ENCODE measurements around the gene ZNF14.

DNA sequence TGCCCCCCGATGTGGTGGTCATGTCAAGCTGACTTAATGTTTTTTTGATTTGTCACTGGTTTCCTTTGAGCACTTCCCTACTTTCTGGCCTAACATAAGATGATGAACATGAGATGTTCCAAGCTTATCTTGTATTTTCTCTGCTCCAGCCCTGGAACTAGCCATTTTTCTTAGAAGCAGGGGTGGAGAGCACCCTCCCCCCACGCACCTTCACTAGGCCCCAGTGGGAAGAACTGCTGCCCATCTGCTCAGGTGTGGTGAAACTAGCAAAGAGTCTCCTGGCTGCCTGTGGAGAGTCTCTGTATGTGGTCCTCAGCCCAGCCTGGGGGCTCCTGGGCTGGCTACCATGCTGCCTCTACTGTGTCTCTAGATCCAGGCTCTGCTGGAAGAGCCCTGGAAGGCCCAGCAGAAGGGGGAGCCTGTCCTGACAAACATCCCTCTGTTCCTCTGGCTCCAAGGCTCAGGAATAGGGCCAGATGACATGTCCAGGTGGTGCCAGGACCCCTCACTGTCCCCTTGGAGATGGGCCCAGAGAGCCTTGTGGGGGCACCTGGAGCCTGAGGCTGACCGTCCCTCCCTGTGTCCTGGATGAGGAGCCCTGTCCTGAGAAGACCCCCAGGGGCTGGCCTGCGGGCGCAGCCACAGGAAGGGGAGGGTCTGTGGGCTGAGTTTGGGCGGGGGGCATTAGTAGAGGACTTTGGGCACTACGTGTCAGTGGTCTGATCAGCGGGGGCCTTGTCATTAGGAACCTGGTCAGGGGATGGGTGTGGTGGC is 4.8 kb upstream of the ZNF14 start:
- no peak for TF ChIP-seq FOXK2 (IDR thresholded peaks at IDR 0.05)
- TF ChIP-seq, protein P1, sequence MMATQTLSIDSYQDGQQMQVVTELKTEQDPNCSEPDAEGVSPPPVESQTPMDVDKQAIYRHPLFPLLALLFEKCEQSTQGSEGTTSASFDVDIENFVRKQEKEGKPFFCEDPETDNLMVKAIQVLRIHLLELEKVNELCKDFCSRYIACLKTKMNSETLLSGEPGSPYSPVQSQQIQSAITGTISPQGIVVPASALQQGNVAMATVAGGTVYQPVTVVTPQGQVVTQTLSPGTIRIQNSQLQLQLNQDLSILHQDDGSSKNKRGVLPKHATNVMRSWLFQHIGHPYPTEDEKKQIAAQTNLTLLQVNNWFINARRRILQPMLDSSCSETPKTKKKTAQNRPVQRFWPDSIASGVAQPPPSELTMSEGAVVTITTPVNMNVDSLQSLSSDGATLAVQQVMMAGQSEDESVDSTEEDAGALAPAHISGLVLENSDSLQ (IDR thresholded peaks at IDR 0.05) = no peak
- no peak for TF ChIP-seq SP1 (IDR thresholded peaks at IDR 0.05)
- no peak for TF ChIP-seq BHLHE40 (IDR thresholded peaks at IDR 0.05; ENCODE audit: borderline replicate concordance)
- no peak for TF ChIP-seq FOXA1 (IDR thresholded peaks at IDR 0.05)
- TF ChIP-seq SUZ12 (IDR thresholded peaks at IDR 0.05) = no peak
- no peak for TF ChIP-seq FOXM1 (IDR thresholded peaks at IDR 0.05; ENCODE audit: borderline replicate concordance)
- no peak for TF ChIP-seq ELF4 (IDR thresholded peaks at IDR 0.05)
- no peak for TF ChIP-seq NFRKB (IDR thresholded peaks at IDR 0.05)
- no peak for TF ChIP-seq L3MBTL2 (conservative IDR thresholded peaks at IDR 0.05)
- TF ChIP-seq ZNF384 (IDR thresholded peaks at IDR 0.05) = no peak
